ENCODE results near the gene CKMT2.

DNA sequence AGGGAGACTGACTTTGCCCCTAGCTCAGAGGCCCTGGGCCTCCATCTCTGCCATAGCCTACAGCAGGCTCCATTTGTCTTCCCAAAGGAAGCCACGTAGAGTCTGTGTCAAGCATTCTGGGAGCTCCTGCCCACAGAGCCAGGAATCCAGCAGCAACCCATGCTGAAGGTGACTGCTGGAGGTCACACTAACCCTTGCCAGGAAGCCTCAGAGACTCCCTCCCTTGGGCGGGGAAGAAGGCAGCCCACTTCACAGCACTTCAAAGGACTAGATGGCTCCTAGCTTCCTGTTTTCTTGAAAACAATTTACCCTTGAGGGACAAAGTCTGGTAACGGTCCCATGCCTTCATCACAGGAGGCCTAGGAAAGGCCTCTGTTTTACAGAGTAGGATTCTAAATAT lies 1.7 kb downstream of the CKMT2 start:
- TF ChIP-seq POLR2AphosphoS5 (IDR thresholded peaks at IDR 0.05; ENCODE audit: borderline replicate concordance, low read depth, low read length) (peak; percentile 31; the same call in 1 of the 2 replicates), EZH2 (IDR thresholded peaks at IDR 0.05) (no peak)
